ENCODE measurements around the gene APOL6.

- TF ChIP-seq POLR2A (IDR thresholded peaks at IDR 0.05; ENCODE audit: low read length), result no peak
- no peak for TF ChIP-seq CEBPB (IDR thresholded peaks at IDR 0.05)
- TF ChIP-seq POLR2AphosphoS2 (conservative IDR thresholded peaks at IDR 0.05; ENCODE audit: low read length), result no peak
- no peak for TF ChIP-seq CTCF (IDR thresholded peaks at IDR 0.05)
- no peak for TF ChIP-seq BHLHE40 (IDR thresholded peaks at IDR 0.05; ENCODE audit: low read depth, low read length)
- no peak for TF ChIP-seq CBX2 (IDR thresholded peaks at IDR 0.05; ENCODE audit: borderline replicate concordance, low read depth)
- TF ChIP-seq MAX (IDR thresholded peaks at IDR 0.05), result no peak
Measured at GRCh38 chr22:35612903-35613302, 35.3 kb upstream of the APOL6 start.
